ACHN (cell line): ENCODE measurements around the gene APOBEC3C.
"Not testable (repeated sequence)": the region's sequence is repeated elsewhere in the genome, so short reads cannot be mapped to it uniquely, and the experiment has no call there.

Experiments used
- DNase-seq: peaks from one replicate; pipeline ENCODE4 v3.0.0-alpha.2; 2015
- in situ Hi-C: cut with HindIII; loops from 2 replicates; pipeline ENCODE4 v1.10.0; 2017; ENCODE audit warnings: low sequenced_read_pairs, low pct_ligation_motif_present, low pct_unique_long_range_greater_than_20kb

Gene APOBEC3C

GRCh38 chr22:39013942-39014722 lies at the start of gene APOBEC3C:
TSS of gene APOBEC3C (plus strand) at chr22:39014257. CDS start at chr22:39014363, 106 bp downstream.
- in situ Hi-C loops: no loop called here
- peak; percentile 87 for DNase-seq

- in situ Hi-C loops: no loop called here
- DNase-seq: no peak
These were observed 49.8 kb upstream of the APOBEC3C start for GRCh38 chr22:38964306-38964705.

GRCh38 chr22:38964989-38965388 lies 49.1 kb upstream of the APOBEC3C start:
- DNase-seq: no peak
- in situ Hi-C loops: no loop called here

- in situ Hi-C loops: no loop called here
- no peak for DNase-seq
These were observed 48.3 kb upstream of the APOBEC3C start for GRCh38 chr22:38965614-38966379.

- in situ Hi-C loops: no loop called here
- no peak for DNase-seq
These were observed 47.7 kb upstream of the APOBEC3C start for GRCh38 chr22:38966380-38966702.

- in situ Hi-C loops: no loop called here
- DNase-seq: no peak
These were observed 47.1 kb upstream of the APOBEC3C start for GRCh38 chr22:38966942-38967341.

- in situ Hi-C loops: no loop called here
- no peak for DNase-seq
These were observed 46.3 kb upstream of the APOBEC3C start for GRCh38 chr22:38967451-38968450.

- DNase-seq: no peak
- in situ Hi-C loops: no loop called here
These were observed 45.3 kb upstream of the APOBEC3C start for GRCh38 chr22:38968801-38969200.

GRCh38 chr22:38970551-38970950 lies 43.5 kb upstream of the APOBEC3C start:
- in situ Hi-C loops: no loop called here
- no peak for DNase-seq

- in situ Hi-C loops: no loop called here
- no peak for DNase-seq
These were observed 42.9 kb upstream of the APOBEC3C start for GRCh38 chr22:38971202-38971601.

- DNase-seq: no peak
- in situ Hi-C loops: no loop called here
These were observed 42.3 kb upstream of the APOBEC3C start for GRCh38 chr22:38971791-38972190.

- in situ Hi-C loops: no loop called here
- no peak for DNase-seq
These were observed 41.5 kb upstream of the APOBEC3C start for GRCh38 chr22:38972558-38972957.

- DNase-seq: peak; percentile 46
- in situ Hi-C loops: no loop called here
These were observed 40.5 kb upstream of the APOBEC3C start for GRCh38 chr22:38973289-38974169.

- in situ Hi-C loops: no loop called here
- no peak for DNase-seq
These were observed 39.8 kb upstream of the APOBEC3C start for GRCh38 chr22:38974170-38974825.

- in situ Hi-C loops: no loop called here
- DNase-seq: no peak
These were observed 39.3 kb upstream of the APOBEC3C start for GRCh38 chr22:38974826-38975175.

- in situ Hi-C loops, DNase-seq: not testable (repeated sequence)
These were observed 36.8 kb upstream of the APOBEC3C start for GRCh38 chr22:38977289-38977688.

GRCh38 chr22:38980587-38980986 lies 33.5 kb upstream of the APOBEC3C start:
- in situ Hi-C loops, DNase-seq: not testable (repeated sequence)
